NCI-H1417 treated with DMSO at 0.1 percent for 48 hours (cell line): ENCODE data around the gene PTPRJ.

Experiments used
- DNase-seq: peaks from one replicate; lab custom pipeline; 2025; lab: John Stamatoyannopoulos, UW

Gene PTPRJ

GRCh38 chr11:48093795-48094642 lies 113.7 kb downstream of the PTPRJ start:
- peak; percentile 50 for DNase-seq

DNA sequence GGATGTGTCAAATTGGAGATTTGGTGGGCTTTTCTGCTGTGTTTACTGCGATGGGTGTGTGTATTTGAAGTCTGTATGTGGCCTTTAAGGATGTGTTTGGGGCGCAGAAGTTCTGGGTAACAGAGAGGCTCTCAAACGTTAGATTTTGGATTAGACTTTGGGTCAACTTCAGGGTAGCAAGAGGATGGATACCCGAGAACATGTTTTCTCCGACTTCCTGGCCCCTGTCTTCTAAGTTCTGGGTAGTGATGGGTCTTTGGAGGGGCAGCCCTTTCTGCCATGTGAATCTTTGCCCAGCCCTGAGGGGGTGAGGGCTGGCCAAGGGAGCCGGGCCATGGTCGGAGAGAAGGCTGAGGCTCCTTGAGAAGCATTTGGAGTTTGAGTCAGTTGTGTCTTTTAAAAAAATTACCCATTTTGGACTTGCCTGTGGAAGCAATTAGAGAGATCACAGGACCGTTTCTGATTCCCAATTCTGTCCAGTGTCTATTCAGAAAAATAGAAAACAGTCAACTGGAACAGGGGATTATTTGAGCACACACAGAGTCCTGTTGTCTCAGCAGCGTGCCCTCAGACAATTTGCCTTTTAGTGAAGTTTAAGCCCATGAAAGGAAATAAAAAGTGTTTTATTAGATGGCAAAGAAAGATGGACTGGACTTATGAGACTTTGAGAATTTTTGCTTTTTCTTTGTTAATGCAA lies 114.4 kb downstream of the PTPRJ start:
- no peak for DNase-seq

- no peak for DNase-seq
These were observed 115.6 kb downstream of the PTPRJ start for GRCh38 chr11:48095779-48096470.

DNA sequence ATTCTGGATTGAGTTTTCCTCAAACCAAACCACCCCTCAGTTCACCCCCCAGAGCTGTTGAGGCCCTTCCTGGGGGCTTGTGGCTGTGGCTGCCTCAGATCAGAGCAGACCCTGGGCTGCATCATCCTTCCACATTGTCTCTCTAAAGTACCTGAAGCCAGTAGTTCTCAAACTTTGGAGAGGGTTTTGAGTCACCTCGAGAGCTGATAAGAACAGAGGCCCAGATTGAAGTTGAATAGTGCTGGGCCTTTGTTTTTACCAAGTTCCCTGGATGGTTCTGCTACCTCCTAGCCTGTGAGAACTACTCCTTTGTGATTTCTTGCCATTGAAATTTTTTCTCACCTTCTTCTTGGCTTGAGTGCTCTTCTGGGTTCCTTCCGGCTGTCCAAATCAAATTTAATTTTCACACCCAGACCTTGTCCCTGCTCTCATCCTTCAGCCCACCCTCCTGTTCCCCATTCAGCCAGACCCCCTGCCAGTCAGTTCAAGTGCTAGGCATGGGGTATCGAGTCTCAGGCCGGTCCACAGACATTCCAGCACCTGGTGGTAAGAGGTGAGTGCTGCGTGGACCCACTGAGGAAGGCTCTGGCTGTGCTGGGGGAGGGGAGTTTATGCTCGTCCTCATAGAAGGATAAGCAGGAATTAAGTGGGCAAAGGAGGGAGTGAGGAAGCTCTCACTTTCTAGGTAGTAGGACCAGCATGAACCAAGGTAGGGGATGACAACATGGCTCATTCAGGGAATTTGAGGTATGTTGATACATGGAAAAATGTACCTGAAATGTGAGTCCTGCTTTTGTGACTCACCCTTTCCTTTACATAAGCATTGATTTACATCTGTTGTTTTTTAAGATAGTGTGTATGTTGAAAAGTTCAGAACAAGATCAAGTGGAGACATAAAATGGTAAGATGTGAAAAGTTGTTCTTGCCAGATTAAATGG lies 116.5 kb downstream of the PTPRJ start:
- no peak for DNase-seq

- DNase-seq, result no peak
These were observed 117.7 kb downstream of the PTPRJ start for GRCh38 chr11:48098024-48098423.

GRCh38 chr11:48099916-48100446 lies 119.6 kb downstream of the PTPRJ start:
- no peak for DNase-seq

- no peak for DNase-seq
These were observed 120.8 kb downstream of the PTPRJ start for GRCh38 chr11:48101044-48101733.

DNA sequence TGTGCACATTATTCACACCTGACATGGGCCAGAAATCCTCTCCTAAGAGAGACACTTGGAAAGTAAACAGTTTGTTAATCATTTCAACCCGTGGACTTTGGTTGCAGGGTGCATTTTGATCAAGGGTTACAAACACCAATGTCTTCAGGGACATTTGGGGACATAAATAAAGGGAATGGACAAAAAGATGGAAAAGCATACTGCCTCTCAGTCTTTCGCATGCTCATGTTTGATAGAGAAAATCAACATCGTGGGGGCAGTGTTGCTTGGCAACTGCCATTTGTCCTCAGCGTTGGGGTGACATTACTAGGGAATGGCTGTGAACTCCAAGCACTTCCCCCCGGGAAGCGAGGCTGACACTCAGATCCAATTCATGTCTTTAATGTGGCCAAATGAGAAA lies 121.6 kb downstream of the PTPRJ start:
- DNase-seq, result no peak

GRCh38 chr11:48103621-48104567 lies 123.5 kb downstream of the PTPRJ start:
- DNase-seq, result no peak

DNA sequence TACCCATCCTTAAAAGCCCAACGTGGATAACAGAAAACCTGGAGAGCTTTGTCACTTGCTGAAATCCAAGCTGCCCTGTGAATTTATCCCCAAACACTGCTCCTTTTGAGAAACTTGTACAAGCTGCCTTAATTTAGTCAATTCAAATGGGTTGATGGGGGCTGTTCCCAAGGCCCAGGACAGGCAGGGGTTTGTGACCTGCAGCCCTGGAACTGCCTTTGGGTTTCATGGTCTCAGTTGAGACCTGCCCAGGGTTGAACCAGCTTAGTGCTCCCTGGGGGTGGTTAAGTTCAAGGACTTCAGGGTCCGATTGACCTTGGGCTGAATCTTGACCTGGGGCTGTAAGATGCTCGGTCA lies 124.2 kb downstream of the PTPRJ start:
- DNase-seq, result no peak

- DNase-seq, result no peak
These were observed 125.0 kb downstream of the PTPRJ start for GRCh38 chr11:48105096-48105990.

DNA sequence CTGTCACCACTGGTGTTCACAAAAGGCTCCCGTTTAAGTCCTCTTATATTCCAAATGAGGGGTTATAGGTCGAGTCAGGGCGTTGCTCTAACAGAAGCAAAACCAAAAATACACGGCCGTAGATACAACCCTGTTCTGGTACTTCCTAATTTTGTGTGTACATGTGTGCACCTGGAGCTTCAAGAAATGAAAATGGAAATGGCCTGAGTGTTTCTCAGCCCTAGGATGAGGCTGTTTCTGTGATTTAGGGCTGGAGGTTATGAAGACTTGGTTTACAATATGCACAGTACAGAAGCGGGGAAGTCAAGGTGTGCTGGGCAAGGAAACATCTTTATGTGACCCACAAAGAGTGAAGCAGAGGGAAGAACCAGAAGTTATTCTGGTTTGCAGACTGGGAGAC lies 125.8 kb downstream of the PTPRJ start:
- DNase-seq, result no peak

- DNase-seq, result no peak
These were observed 126.9 kb downstream of the PTPRJ start for GRCh38 chr11:48107188-48107704.

DNA sequence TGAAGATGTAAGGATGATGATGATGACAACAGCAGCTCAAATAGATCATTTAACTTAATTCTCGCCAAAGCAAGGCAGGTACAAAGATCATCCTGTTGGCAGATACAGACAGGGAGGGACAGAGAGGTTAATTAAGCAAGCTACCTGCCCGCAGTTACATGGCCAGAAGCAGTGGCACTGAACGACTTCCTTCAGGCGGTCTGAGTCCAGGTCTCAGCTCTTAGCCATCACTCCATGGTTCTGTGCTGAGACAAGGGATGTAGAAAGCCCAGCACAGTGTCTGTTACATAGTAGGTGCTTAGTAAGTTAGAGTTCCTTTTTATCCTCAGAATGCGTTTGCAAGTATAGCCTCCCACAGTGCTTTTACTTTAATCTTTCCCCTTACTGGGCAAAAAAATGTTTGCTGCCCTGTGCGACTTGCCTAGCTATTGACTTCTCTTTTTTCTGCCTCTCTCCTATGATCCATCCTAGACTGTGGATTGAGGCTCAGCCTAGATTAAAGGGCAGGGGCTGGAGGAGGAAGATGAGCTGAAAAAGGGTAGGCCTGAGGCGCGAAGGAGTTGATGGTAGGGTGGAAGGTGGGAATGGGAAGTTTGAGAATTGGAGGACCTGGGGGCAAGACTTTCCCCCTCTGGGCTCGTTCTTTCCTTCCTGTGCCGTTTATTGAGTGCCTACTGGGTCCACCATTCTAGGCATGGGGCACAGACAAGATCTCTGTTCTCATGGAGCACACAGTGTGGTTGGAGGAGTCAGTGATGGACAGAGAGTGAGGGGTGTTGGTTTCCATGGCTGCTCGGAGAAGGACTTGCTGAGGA lies 128.1 kb downstream of the PTPRJ start:
- no peak for DNase-seq

DNA sequence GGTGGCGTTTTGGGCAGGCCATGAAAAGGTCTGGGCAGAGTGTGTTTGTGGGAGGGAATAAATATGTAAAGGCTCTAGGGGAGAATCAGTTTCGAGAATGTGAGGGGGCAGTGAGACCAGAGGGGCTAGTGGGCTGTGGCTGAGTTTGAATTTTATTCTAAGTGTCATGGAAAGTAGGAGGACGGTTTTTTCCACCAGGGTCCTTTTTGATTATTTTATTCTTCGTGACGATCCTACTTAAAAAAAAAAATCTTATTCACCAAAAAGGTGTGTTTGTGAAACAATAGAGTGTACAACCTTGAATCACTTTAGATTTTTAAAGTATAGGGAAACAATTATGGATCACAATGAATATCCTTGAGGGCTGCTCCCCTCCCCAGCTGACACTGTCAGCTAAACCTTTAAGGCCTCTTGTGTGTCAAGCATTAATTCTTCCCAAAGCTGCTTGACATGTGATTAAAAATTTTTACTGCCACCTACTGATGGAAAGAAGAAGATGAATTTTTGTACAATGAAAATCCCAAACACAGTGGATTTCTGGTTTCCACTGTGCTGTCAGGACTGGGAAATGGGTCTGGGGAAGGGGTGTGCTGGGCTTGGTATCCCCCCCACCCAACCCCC lies 128.8 kb downstream of the PTPRJ start:
- no peak for DNase-seq

DNA sequence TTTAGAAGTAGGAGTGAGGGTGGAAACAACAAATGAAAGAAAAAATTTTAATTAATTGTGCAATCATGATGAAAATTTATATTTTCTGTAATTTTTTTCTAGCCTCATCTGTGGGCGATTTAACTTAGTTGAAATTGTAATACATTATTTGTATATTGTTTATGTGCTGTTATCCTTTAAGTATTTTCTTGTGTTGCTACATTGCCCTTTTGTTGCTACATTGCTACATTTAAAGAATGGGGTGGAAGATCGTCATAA lies 130.1 kb downstream of the PTPRJ start:
- DNase-seq, result no peak

DNA sequence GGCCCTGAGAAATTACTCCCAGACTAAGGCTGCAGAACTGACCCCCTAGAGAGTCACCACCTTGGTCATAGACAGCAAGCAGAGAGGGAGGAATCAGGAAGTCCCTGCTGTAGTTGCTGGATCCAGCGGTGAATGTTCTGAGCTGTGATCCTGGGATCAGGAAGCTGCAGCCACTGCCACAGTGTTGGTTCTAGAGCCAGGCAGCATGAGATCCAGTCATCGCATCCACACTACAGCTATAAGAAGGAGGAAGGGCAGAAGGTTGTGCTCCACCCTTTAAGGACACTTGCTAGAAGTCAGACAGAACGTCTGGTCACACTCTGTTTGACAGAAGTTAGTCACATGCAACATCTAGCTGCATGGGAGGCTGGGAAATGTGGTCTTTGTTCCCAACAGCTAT lies 131.5 kb downstream of the PTPRJ start:
- DNase-seq, result no peak

GRCh38 chr11:48114740-48115139 lies 134.4 kb downstream of the PTPRJ start:
- DNase-seq, result no peak
